ENCODE data around the gene PFKP. TPM values are rescaled to one million over a fixed set of nuclear protein-coding genes. Genes with fewer than 3 reads are reported as not detected.

Gene PFKP
- total RNA-seq, 1 experiment from 2014 or later, result 232 TPM

DNA sequence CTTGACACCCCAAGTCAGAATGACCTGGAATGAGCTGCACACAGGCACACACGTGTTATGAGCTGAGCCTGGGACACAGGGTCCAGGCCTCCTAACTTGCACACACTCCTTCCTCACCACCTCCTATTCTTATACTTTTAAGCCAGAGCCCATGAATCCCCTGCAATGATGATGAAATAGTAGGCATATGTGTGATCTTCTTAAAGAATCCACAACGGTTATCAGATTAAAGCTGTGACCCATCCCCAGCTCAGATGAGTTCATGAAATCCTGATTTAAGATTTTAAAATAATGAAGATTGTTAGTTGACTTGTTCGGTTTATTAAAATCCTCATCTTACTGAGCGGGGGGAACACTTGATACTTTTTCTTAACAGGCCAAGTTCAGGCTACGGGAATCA lies 66.6 kb downstream of the PFKP start:
- intact Hi-C loops (cut with micrococcal nuclease; ENCODE audit: unreplicated experiment) (no loop called here), in situ Hi-C loops (cut with HindIII; ENCODE audit: low pct_unique_long_range_greater_than_20kb, low sequenced_read_pairs) (no loop called here)
- no TSS peak for BruUV-seq (replicated peaks)
- H3K9me3 ChIP-seq (ENCODE audit: control insufficient read depth, insufficient read depth, low read depth, low read length), result no peaks in the 10 kb centered on the region
- ChIA-PET CTCF (no interaction called here), POLR2A (no interaction called here)
- H3K27me3 ChIP-seq (ENCODE audit: control insufficient read depth, insufficient read depth, low read length), result no peaks in the 10 kb centered on the region
- TF ChIP-seq POLR2AphosphoS5 (IDR thresholded peaks at IDR 0.05; ENCODE audit: low read depth, low read length) (no peak), SIN3A (IDR thresholded peaks at IDR 0.05; ENCODE audit: borderline replicate concordance, insufficient read depth, low read depth, low read length) (no peak), TCF7L2 (IDR thresholded peaks at IDR 0.05; ENCODE audit: low read depth, low read length) (no peak)
- TF ChIP-seq, protein P1, sequence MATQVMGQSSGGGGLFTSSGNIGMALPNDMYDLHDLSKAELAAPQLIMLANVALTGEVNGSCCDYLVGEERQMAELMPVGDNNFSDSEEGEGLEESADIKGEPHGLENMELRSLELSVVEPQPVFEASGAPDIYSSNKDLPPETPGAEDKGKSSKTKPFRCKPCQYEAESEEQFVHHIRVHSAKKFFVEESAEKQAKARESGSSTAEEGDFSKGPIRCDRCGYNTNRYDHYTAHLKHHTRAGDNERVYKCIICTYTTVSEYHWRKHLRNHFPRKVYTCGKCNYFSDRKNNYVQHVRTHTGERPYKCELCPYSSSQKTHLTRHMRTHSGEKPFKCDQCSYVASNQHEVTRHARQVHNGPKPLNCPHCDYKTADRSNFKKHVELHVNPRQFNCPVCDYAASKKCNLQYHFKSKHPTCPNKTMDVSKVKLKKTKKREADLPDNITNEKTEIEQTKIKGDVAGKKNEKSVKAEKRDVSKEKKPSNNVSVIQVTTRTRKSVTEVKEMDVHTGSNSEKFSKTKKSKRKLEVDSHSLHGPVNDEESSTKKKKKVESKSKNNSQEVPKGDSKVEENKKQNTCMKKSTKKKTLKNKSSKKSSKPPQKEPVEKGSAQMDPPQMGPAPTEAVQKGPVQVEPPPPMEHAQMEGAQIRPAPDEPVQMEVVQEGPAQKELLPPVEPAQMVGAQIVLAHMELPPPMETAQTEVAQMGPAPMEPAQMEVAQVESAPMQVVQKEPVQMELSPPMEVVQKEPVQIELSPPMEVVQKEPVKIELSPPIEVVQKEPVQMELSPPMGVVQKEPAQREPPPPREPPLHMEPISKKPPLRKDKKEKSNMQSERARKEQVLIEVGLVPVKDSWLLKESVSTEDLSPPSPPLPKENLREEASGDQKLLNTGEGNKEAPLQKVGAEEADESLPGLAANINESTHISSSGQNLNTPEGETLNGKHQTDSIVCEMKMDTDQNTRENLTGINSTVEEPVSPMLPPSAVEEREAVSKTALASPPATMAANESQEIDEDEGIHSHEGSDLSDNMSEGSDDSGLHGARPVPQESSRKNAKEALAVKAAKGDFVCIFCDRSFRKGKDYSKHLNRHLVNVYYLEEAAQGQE (IDR thresholded peaks at IDR 0.05; ENCODE audit: insufficient read depth in 1 of 2, low read depth in 2 of 2, low read length in 1 of 2), result no peak
- TF ChIP-seq, protein P2, sequence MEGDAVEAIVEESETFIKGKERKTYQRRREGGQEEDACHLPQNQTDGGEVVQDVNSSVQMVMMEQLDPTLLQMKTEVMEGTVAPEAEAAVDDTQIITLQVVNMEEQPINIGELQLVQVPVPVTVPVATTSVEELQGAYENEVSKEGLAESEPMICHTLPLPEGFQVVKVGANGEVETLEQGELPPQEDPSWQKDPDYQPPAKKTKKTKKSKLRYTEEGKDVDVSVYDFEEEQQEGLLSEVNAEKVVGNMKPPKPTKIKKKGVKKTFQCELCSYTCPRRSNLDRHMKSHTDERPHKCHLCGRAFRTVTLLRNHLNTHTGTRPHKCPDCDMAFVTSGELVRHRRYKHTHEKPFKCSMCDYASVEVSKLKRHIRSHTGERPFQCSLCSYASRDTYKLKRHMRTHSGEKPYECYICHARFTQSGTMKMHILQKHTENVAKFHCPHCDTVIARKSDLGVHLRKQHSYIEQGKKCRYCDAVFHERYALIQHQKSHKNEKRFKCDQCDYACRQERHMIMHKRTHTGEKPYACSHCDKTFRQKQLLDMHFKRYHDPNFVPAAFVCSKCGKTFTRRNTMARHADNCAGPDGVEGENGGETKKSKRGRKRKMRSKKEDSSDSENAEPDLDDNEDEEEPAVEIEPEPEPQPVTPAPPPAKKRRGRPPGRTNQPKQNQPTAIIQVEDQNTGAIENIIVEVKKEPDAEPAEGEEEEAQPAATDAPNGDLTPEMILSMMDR (IDR thresholded peaks at IDR 0.05), result no peak
- no peaks in the 10 kb centered on the region for H3K4me1 ChIP-seq (ENCODE audit: control insufficient read depth, insufficient read depth, low read length)
- no peak for DNase-seq (ENCODE audit: low read depth, low spot score)
- no peak overlapping the region for H3K4me3 ChIP-seq (ENCODE audit: low read depth in 2 of 2, low read length in 2 of 2)
- ATAC-seq, result no peak
- peaks cover 5% of the 10 kb centered on the region for H3K36me3 ChIP-seq (ENCODE audit: control insufficient read depth, insufficient read depth, low read length)
- H3K27ac ChIP-seq (ENCODE audit: low read length), result no peak overlapping the region

DNA sequence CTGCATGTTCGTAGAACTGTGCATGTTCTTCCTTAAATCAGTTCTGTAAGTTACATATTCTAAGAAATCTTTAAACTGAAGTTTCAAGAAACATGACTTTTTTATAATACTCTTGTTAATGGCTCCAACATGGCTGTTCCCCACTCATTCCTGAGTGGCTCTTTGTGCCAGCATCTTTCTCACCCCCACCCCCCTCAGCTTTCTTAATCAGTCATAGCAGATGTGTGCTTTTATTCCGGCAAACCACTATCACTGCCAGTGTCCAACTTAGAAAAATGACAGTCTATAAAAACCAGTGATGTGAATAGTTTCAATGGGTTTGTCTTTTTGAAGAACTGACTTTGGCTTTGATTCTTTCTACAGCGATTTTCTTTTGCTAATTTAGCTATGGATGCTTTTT lies 67.7 kb downstream of the PFKP start:
- intact Hi-C loops (cut with micrococcal nuclease; ENCODE audit: unreplicated experiment), result no loop called here
- ATAC-seq (no peak), DNase-seq (ENCODE audit: low read depth, low spot score) (no peak)
- H3K4me3 ChIP-seq (ENCODE audit: low read depth in 2 of 2, low read length in 2 of 2), result no peak overlapping the region
- H3K27me3 ChIP-seq (ENCODE audit: control insufficient read depth, insufficient read depth, low read length), result no peaks in the 10 kb centered on the region
- H3K9me3 ChIP-seq (ENCODE audit: control insufficient read depth, insufficient read depth, low read depth, low read length), result no peaks in the 10 kb centered on the region
- ChIA-PET POLR2A (no interaction called here), CTCF (no interaction called here)
- no peak for TF ChIP-seq TCF7L2 (IDR thresholded peaks at IDR 0.05; ENCODE audit: low read depth, low read length)
- TF ChIP-seq SIN3A (IDR thresholded peaks at IDR 0.05; ENCODE audit: borderline replicate concordance, insufficient read depth, low read depth, low read length), result no peak
- TF ChIP-seq, protein P1 (IDR thresholded peaks at IDR 0.05; ENCODE audit: insufficient read depth in 1 of 2, low read depth in 2 of 2, low read length in 1 of 2), result no peak
- TF ChIP-seq, protein P2 (IDR thresholded peaks at IDR 0.05), result no peak
- no peak for TF ChIP-seq POLR2AphosphoS5 (IDR thresholded peaks at IDR 0.05; ENCODE audit: low read depth, low read length)
- in situ Hi-C loops (cut with HindIII; ENCODE audit: low pct_unique_long_range_greater_than_20kb, low sequenced_read_pairs), result no loop called here
- no peaks in the 10 kb centered on the region for H3K4me1 ChIP-seq (ENCODE audit: control insufficient read depth, insufficient read depth, low read length)
- H3K27ac ChIP-seq (ENCODE audit: low read length), result no peak overlapping the region
- H3K36me3 ChIP-seq (ENCODE audit: control insufficient read depth, insufficient read depth, low read length), result peaks cover 5% of the 10 kb centered on the region
- no TSS peak for BruUV-seq (replicated peaks)
